Measurements from ENCODE around the gene COX6B2.

Gene COX6B2

GRCh38 chr19:55362174-55362989, 7.9 kb upstream of the COX6B2 start:
- no peak for DNase-seq

- DNase-seq, result no peak
These were observed 6.4 kb upstream of the COX6B2 start for GRCh38 chr19:55360902-55361301.

- DNase-seq, result peak; percentile 86
These were observed 4.7 kb upstream of the COX6B2 start for GRCh38 chr19:55358943-55359908.

- no peak for DNase-seq
These were observed 4.0 kb upstream of the COX6B2 start for GRCh38 chr19:55358493-55358892.

GRCh38 chr19:55355213-55355821, 798 bp upstream of the COX6B2 start:
- DNase-seq, result no peak

GRCh38 chr19:55353803-55354697, 469 bp downstream of the COX6B2 start:
- DNase-seq, result peak; percentile 22

GRCh38 chr19:55353356-55353802, 1.1 kb downstream of the COX6B2 start:
- no peak for DNase-seq

- DNase-seq, result no peak
These were observed 1.9 kb downstream of the COX6B2 start for GRCh38 chr19:55352549-55353145.

- no peak for DNase-seq
These were observed 2.5 kb downstream of the COX6B2 start for GRCh38 chr19:55352040-55352439.

- no peak for DNase-seq
These were observed 3.8 kb downstream of the COX6B2 start for GRCh38 chr19:55350620-55351315.

GRCh38 chr19:55348317-55349034, 6.0 kb downstream of the COX6B2 start:
- no peak for DNase-seq

GRCh38 chr19:55347442-55348009, 7.0 kb downstream of the COX6B2 start:
- no peak for DNase-seq

- DNase-seq, result no peak
These were observed 7.6 kb downstream of the COX6B2 start for GRCh38 chr19:55346725-55347441.

GRCh38 chr19:55345818-55346724, 8.4 kb downstream of the COX6B2 start:
- no peak for DNase-seq

- DNase-seq, result no peak
These were observed 9.3 kb downstream of the COX6B2 start for GRCh38 chr19:55345101-55345817.

GRCh38 chr19:55344444-55344843, 10.1 kb downstream of the COX6B2 start:
- DNase-seq, result no peak

All from NCI-H2029 (cell line).